B cell (primary cell): Measurements from ENCODE around the gene GSTA1.

Source experiments
- CTCF ChIP-seq: fragments of 200-600 bp; IDR thresholded peaks from one replicate; pipeline ENCODE4 v1.8.0; 2022; ENCODE audit warnings: antibody characterized with exemption, mild to moderate bottlenecking
- EZH2 ChIP-seq: IDR thresholded peaks from 2 replicates; pipeline ENCODE4 v1.6.1; 2012; ENCODE audit warnings: borderline replicate concordance, low read depth, mild to moderate bottlenecking, moderate library complexity, low read length; ENCODE audit not compliant: insufficient read depth, poor library complexity, severe bottlenecking

GRCh38 chr6:52746213-52746612 lies 57.4 kb downstream of the GSTA1 start:
- no peak for TF ChIP-seq CTCF
- TF ChIP-seq EZH2, result no peak
